B cell (primary cell): ENCODE data around the gene SSU72.
"Not testable (repeated sequence)": the region's sequence is repeated elsewhere in the genome, so short reads cannot be mapped to it uniquely, and the experiment has no call there.

Source experiments
- EZH2 ChIP-seq: IDR thresholded peaks from 2 replicates; pipeline ENCODE4 v1.6.1; 2012; ENCODE audit warnings: borderline replicate concordance, low read depth, mild to moderate bottlenecking, moderate library complexity, low read length; ENCODE audit not compliant: insufficient read depth, poor library complexity, severe bottlenecking
- TF ChIP-seq, protein P1 (sequence below): fragments of 200-600 bp; IDR thresholded peaks from one replicate; pipeline ENCODE4 v1.8.0; 2022; ENCODE audit warnings: antibody characterized with exemption, mild to moderate bottlenecking

DNA sequence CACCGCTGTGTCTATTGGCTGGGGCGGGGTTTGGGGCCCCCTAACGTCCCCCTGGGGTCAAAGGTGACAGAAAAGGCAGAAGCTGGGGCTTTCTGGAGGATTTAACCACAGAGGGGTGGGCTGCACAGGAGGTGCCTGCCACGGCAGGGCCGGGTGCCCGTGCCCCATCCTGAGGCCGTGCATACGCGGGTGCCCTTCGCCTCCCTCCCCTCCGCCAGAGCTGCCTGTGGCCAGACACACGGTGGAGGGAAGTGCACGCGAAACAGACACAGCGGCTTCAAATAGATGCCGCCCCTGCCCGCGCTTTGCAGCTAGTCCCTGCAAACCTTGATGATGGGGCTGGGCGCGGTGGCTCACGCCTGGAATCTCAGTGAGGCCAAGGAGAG, 65.2 kb downstream of the SSU72 start:
- TF ChIP-seq, protein P1, sequence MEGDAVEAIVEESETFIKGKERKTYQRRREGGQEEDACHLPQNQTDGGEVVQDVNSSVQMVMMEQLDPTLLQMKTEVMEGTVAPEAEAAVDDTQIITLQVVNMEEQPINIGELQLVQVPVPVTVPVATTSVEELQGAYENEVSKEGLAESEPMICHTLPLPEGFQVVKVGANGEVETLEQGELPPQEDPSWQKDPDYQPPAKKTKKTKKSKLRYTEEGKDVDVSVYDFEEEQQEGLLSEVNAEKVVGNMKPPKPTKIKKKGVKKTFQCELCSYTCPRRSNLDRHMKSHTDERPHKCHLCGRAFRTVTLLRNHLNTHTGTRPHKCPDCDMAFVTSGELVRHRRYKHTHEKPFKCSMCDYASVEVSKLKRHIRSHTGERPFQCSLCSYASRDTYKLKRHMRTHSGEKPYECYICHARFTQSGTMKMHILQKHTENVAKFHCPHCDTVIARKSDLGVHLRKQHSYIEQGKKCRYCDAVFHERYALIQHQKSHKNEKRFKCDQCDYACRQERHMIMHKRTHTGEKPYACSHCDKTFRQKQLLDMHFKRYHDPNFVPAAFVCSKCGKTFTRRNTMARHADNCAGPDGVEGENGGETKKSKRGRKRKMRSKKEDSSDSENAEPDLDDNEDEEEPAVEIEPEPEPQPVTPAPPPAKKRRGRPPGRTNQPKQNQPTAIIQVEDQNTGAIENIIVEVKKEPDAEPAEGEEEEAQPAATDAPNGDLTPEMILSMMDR: not testable (repeated sequence)
- not testable (repeated sequence) for TF ChIP-seq EZH2
